Activated naive CD8-positive, alpha-beta T cell (primary cell): ENCODE results near the gene ZNF837.
"Not testable (repeated sequence)": the region's sequence is repeated elsewhere in the genome, so short reads cannot be mapped to it uniquely, and the experiment has no call there.

Experiments used
- H3K27ac Mint-ChIP-seq: one replicate; pipeline ENCODE4 v1.8.0; 2021; ENCODE audit warnings: mixed read lengths
- H3K27me3 Mint-ChIP-seq: one replicate; pipeline ENCODE4 v1.8.0; 2021; ENCODE audit warnings: mixed read lengths
- H3K36me3 Mint-ChIP-seq: one replicate; pipeline ENCODE4 v1.8.0; 2021; ENCODE audit warnings: mixed read lengths
- H3K4me1 Mint-ChIP-seq: one replicate; pipeline ENCODE4 v1.8.0; 2021; ENCODE audit warnings: low read depth, mixed read lengths
- H3K4me3 Mint-ChIP-seq: one replicate; pipeline ENCODE4 v1.8.0; 2021; ENCODE audit warnings: mild to moderate bottlenecking, mixed read lengths
- H3K9me3 Mint-ChIP-seq: one replicate; pipeline ENCODE4 v1.8.0; 2021; ENCODE audit warnings: low read depth, mixed read lengths

The ZNF837 gene

GRCh38 chr19:58380662-58381459 is at the start of gene ZNF837:
Gene ZNF837 (minus strand): TSS chr19:58381030. CDS start chr19:58369332, 11,698 bp downstream.
- H3K4me3 Mint-ChIP-seq, result peak within 1 kb of the TSS; percentile 96
- H3K4me1 Mint-ChIP-seq, result peaks cover 26% of the 10 kb centered on the region
- H3K27ac Mint-ChIP-seq, result peak within 1 kb of the TSS; percentile 95
- no peaks in the 10 kb centered on the region for H3K9me3 Mint-ChIP-seq
- H3K36me3 Mint-ChIP-seq, result no peaks in the 10 kb centered on the region
- H3K27me3 Mint-ChIP-seq, result no peaks in the 10 kb centered on the region

GRCh38 chr19:58429745-58430144 is 48.9 kb upstream of the ZNF837 start:
- Mint-ChIP-seq H3K27me3 (no peaks in the 10 kb centered on the region), H3K4me3 (no peak overlapping the region), H3K4me1 (no peaks in the 10 kb centered on the region), H3K27ac (no peak overlapping the region), H3K36me3 (peaks cover 41% of the 10 kb centered on the region), H3K9me3 (peaks cover 16% of the 10 kb centered on the region)

- Mint-ChIP-seq H3K27me3 (no peaks in the 10 kb centered on the region), H3K27ac (no peak overlapping the region), H3K4me1 (no peaks in the 10 kb centered on the region), H3K36me3 (peaks cover 34% of the 10 kb centered on the region), H3K4me3 (no peak overlapping the region), H3K9me3 (peaks cover 13% of the 10 kb centered on the region)
Measured at GRCh38 chr19:58428617-58429016, 47.8 kb upstream of the ZNF837 start.

- Mint-ChIP-seq H3K4me1 (peaks cover 2% of the 10 kb centered on the region), H3K27ac (no peak overlapping the region), H3K36me3 (peaks cover 29% of the 10 kb centered on the region), H3K9me3 (no peaks in the 10 kb centered on the region), H3K27me3 (no peaks in the 10 kb centered on the region), H3K4me3 (no peak overlapping the region)
Measured at GRCh38 chr19:58417071-58417470, 36.2 kb upstream of the ZNF837 start.

- Mint-ChIP-seq H3K4me3 (no peak overlapping the region), H3K4me1 (peaks cover 2% of the 10 kb centered on the region), H3K27ac (no peak overlapping the region), H3K9me3 (no peaks in the 10 kb centered on the region), H3K36me3 (peaks cover 28% of the 10 kb centered on the region), H3K27me3 (no peaks in the 10 kb centered on the region)
Measured at GRCh38 chr19:58416604-58417003, 35.8 kb upstream of the ZNF837 start.

- peak overlapping the region; percentile 75 for H3K27ac Mint-ChIP-seq
- no peaks in the 10 kb centered on the region for H3K9me3 Mint-ChIP-seq
- H3K27me3 Mint-ChIP-seq, result no peaks in the 10 kb centered on the region
- peaks cover 2% of the 10 kb centered on the region for H3K36me3 Mint-ChIP-seq
- peak overlapping the region; percentile 95 for H3K4me3 Mint-ChIP-seq
- peaks cover 30% of the 10 kb centered on the region for H3K4me1 Mint-ChIP-seq
Measured at GRCh38 chr19:58409010-58409790, 28.4 kb upstream of the ZNF837 start.

- H3K9me3 Mint-ChIP-seq, result no peaks in the 10 kb centered on the region
- H3K27ac Mint-ChIP-seq, result peak within 1 kb of the TSS; percentile 86
- H3K27me3 Mint-ChIP-seq, result no peaks in the 10 kb centered on the region
- H3K4me1 Mint-ChIP-seq, result peaks cover 32% of the 10 kb centered on the region
- H3K4me3 Mint-ChIP-seq, result peak within 1 kb of the TSS; percentile 95
- H3K36me3 Mint-ChIP-seq, result peaks cover 2% of the 10 kb centered on the region
Measured at GRCh38 chr19:58408152-58409009, 27.6 kb upstream of the ZNF837 start, which contains the start of gene ZNF584. Gene ZNF584 (plus strand): TSS chr19:58408649. CDS start chr19:58409148, 499 bp downstream.

- H3K27me3 Mint-ChIP-seq, result no peaks in the 10 kb centered on the region
- H3K27ac Mint-ChIP-seq, result peak overlapping the region; percentile 86
- peaks cover 31% of the 10 kb centered on the region for H3K4me1 Mint-ChIP-seq
- no peaks in the 10 kb centered on the region for H3K9me3 Mint-ChIP-seq
- no peaks in the 10 kb centered on the region for H3K36me3 Mint-ChIP-seq
- peak overlapping the region; percentile 95 for H3K4me3 Mint-ChIP-seq
Measured at GRCh38 chr19:58407658-58408151, 26.9 kb upstream of the ZNF837 start.

GRCh38 chr19:58406818-58407657 is 26.2 kb upstream of the ZNF837 start:
- peaks cover 31% of the 10 kb centered on the region for H3K4me1 Mint-ChIP-seq
- no peaks in the 10 kb centered on the region for H3K27me3 Mint-ChIP-seq
- peak overlapping the region; percentile 86 for H3K27ac Mint-ChIP-seq
- no peaks in the 10 kb centered on the region for H3K36me3 Mint-ChIP-seq
- peak overlapping the region; percentile 95 for H3K4me3 Mint-ChIP-seq
- H3K9me3 Mint-ChIP-seq, result no peaks in the 10 kb centered on the region

GRCh38 chr19:58403920-58404478 is 23.2 kb upstream of the ZNF837 start:
- not testable (repeated sequence) for H3K27ac Mint-ChIP-seq, H3K4me3 Mint-ChIP-seq

GRCh38 chr19:58401840-58402421 is 21.1 kb upstream of the ZNF837 start:
- H3K27me3 Mint-ChIP-seq, result no peaks in the 10 kb centered on the region
- peak overlapping the region; percentile 89 for H3K4me3 Mint-ChIP-seq
- H3K9me3 Mint-ChIP-seq, result no peaks in the 10 kb centered on the region
- H3K36me3 Mint-ChIP-seq, result no peaks in the 10 kb centered on the region
- H3K4me1 Mint-ChIP-seq, result peaks cover 20% of the 10 kb centered on the region
- no peak overlapping the region for H3K27ac Mint-ChIP-seq

More at GRCh38 chr19:58403920-58404478, 23.2 kb upstream of the ZNF837 start:
- not testable (repeated sequence) for H3K27me3 Mint-ChIP-seq, H3K36me3 Mint-ChIP-seq, H3K9me3 Mint-ChIP-seq
- H3K4me1 Mint-ChIP-seq, result peaks cover 30% of the 10 kb centered on the region

- H3K4me3 Mint-ChIP-seq, result peak overlapping the region; percentile 89
Measured at GRCh38 chr19:58400916-58401839, 20.3 kb upstream of the ZNF837 start.

More at GRCh38 chr19:58400916-58401839, 20.3 kb upstream of the ZNF837 start:
- Mint-ChIP-seq H3K9me3 (no peaks in the 10 kb centered on the region), H3K27me3 (no peaks in the 10 kb centered on the region), H3K27ac (peak overlapping the region; percentile 68), H3K36me3 (no peaks in the 10 kb centered on the region), H3K4me1 (peaks cover 13% of the 10 kb centered on the region)
